Stomach (tissue), 4 donors: ENCODE data around the gene USB1.

ENCODE experiments used
- EP300 ChIP-seq: sonication (generic); formaldehyde crosslinking; IDR thresholded peaks from one replicate; pipeline ENCODE4 v1.6.1; 2017; ENCODE audit warnings: antibody characterized with exemption
- POLR2A ChIP-seq, 4 donors: fragments of 450-650 bp; IDR thresholded peaks; one replicate each; pipeline ENCODE4 v1.6.1; 2016; ENCODE audit warnings: antibody characterized with exemption in 4 of 4, control low read depth in 2 of 4, mild to moderate bottlenecking in 1 of 4, moderate library complexity in 1 of 4
- POLR2AphosphoS5 ChIP-seq, 3 donors: sonication (generic); formaldehyde crosslinking; IDR thresholded peaks; one replicate each; pipeline ENCODE4 v1.6.1; 2016; ENCODE audit warnings: antibody characterized with exemption in 3 of 3
- TF ChIP-seq, protein P1 (sequence below), 7 experiments: fragments of 450-650 bp in 4 of 7; fragments of 200-600 bp in 3 of 7; sonication (generic) in 3 of 7; IDR thresholded peaks; one replicate each; pipeline ENCODE4 v1.5.1; 2016 to 2019; ENCODE audit warnings: antibody characterized with exemption in 7 of 7, control low read depth in 2 of 7, mild to moderate bottlenecking in 1 of 7

DNA sequence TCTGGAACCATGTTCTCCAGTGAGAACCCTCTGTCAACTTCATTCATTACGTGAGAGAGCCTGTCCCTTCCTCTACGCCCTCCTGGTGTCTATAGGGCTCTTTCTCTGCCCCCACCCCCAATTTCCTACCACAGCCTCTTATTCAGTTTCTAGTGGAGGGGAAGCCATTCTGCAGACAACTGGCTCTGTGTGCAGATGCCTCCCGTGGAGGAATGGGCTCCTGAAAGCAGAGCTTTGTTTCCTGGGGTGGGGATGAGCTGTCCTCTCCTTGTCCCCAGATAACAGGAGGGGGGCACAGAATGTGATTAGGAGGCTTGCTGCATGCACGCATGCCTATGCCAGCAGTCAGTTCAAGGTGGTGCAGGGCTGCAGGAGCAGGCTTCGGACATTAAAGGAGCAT, 55.9 kb downstream of the USB1 start:
- TF ChIP-seq EP300 (no peak), POLR2AphosphoS5 (IDR thresholded peaks at IDR 0.05) (no peak), POLR2A (IDR thresholded peaks at IDR 0.05) (no peak)
- TF ChIP-seq, protein P1, sequence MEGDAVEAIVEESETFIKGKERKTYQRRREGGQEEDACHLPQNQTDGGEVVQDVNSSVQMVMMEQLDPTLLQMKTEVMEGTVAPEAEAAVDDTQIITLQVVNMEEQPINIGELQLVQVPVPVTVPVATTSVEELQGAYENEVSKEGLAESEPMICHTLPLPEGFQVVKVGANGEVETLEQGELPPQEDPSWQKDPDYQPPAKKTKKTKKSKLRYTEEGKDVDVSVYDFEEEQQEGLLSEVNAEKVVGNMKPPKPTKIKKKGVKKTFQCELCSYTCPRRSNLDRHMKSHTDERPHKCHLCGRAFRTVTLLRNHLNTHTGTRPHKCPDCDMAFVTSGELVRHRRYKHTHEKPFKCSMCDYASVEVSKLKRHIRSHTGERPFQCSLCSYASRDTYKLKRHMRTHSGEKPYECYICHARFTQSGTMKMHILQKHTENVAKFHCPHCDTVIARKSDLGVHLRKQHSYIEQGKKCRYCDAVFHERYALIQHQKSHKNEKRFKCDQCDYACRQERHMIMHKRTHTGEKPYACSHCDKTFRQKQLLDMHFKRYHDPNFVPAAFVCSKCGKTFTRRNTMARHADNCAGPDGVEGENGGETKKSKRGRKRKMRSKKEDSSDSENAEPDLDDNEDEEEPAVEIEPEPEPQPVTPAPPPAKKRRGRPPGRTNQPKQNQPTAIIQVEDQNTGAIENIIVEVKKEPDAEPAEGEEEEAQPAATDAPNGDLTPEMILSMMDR (IDR thresholded peaks at IDR 0.05), result no peak
